Central memory CD8-positive, alpha-beta T cell (primary cell): ENCODE measurements around the gene UNC93B1.
A peak's percentile ranks its signal among the peaks of the same experiment; 100 is the strongest.

Experiments
- ATAC-seq: fragments of 150-1000 bp; cut with Tn5 transposase; replicated peaks from 2 replicates; pipeline ENCODE4 v1.10.0; 2022; ENCODE audit warnings: mild to moderate bottlenecking, moderate FRiP score, moderate number of reproducible peaks; ENCODE audit not compliant: poor library complexity, severe bottlenecking; ENCODE audit errors: extremely low read depth
- DNase-seq, 2 donors: peaks; one replicate each; pipeline ENCODE4 v3.0.0; 2021; ENCODE audit warnings: low spot score in 2 of 2
- H3K27ac Mint-ChIP-seq: one replicate; pipeline ENCODE4 v1.8.0; 2022; ENCODE audit warnings: low read depth, mild to moderate bottlenecking, moderate library complexity, mixed read lengths
- H3K27me3 Mint-ChIP-seq: one replicate; pipeline ENCODE4 v1.8.0; 2022; ENCODE audit warnings: mixed read lengths
- H3K36me3 Mint-ChIP-seq: one replicate; pipeline ENCODE4 v1.8.0; 2022; ENCODE audit warnings: mild to moderate bottlenecking, moderate library complexity, mixed read lengths; ENCODE audit not compliant: insufficient read depth
- H3K4me1 Mint-ChIP-seq: one replicate; pipeline ENCODE4 v1.8.0; 2022; ENCODE audit warnings: mixed read lengths
- H3K4me3 Mint-ChIP-seq: one replicate; pipeline ENCODE4 v1.8.0; 2022; ENCODE audit warnings: mild to moderate bottlenecking, moderate library complexity, mixed read lengths
- H3K9me3 Mint-ChIP-seq: one replicate; pipeline ENCODE4 v1.8.0; 2022; ENCODE audit warnings: mixed read lengths

UNC93B1 gene

GRCh38 chr11:68003846-68004550 is at the start of gene UNC93B1:
TSS of gene UNC93B1 (minus strand) at chr11:68004097. CDS start at chr11:68004043, 54 bp downstream.
- Mint-ChIP-seq H3K36me3 (peaks cover 10% of the 10 kb centered on the region), H3K4me3 (peak within 1 kb of the TSS; percentile 87), H3K27ac (peak within 1 kb of the TSS; percentile 59), H3K27me3 (no peaks in the 10 kb centered on the region), H3K9me3 (no peaks in the 10 kb centered on the region), H3K4me1 (peaks cover 20% of the 10 kb centered on the region)
- DNase-seq: peak; percentile 43 to 58
- peak; percentile 85 for ATAC-seq

GRCh38 chr11:68053117-68053516 is 49.2 kb upstream of the UNC93B1 start:
- no peak for DNase-seq
- no peaks in the 10 kb centered on the region for H3K9me3 Mint-ChIP-seq
- no peak overlapping the region for H3K4me3 Mint-ChIP-seq
- ATAC-seq: no peak
- no peaks in the 10 kb centered on the region for H3K4me1 Mint-ChIP-seq
- peaks cover 8% of the 10 kb centered on the region for H3K36me3 Mint-ChIP-seq
- peak overlapping the region; percentile 41 for H3K27ac Mint-ChIP-seq
- H3K27me3 Mint-ChIP-seq: no peaks in the 10 kb centered on the region

GRCh38 chr11:68052137-68052873 is 48.4 kb upstream of the UNC93B1 start:
- ATAC-seq (no peak), DNase-seq (no peak)
- no peaks in the 10 kb centered on the region for H3K9me3 Mint-ChIP-seq
- H3K4me3 Mint-ChIP-seq: no peak overlapping the region
- peak overlapping the region; percentile 41 for H3K27ac Mint-ChIP-seq
- peaks cover 11% of the 10 kb centered on the region for H3K36me3 Mint-ChIP-seq
- no peaks in the 10 kb centered on the region for H3K27me3 Mint-ChIP-seq
- H3K4me1 Mint-ChIP-seq: no peaks in the 10 kb centered on the region

GRCh38 chr11:68051191-68052136 is 47.6 kb upstream of the UNC93B1 start:
- Mint-ChIP-seq H3K27me3 (no peaks in the 10 kb centered on the region), H3K4me1 (no peaks in the 10 kb centered on the region), H3K36me3 (peaks cover 12% of the 10 kb centered on the region), H3K9me3 (no peaks in the 10 kb centered on the region), H3K27ac (peak overlapping the region; percentile 8), H3K4me3 (no peak overlapping the region)
- no peak for DNase-seq
- ATAC-seq: no peak

- Mint-ChIP-seq H3K36me3 (peaks cover 15% of the 10 kb centered on the region), H3K4me3 (no peak overlapping the region), H3K9me3 (no peaks in the 10 kb centered on the region), H3K27me3 (no peaks in the 10 kb centered on the region), H3K27ac (peak overlapping the region; percentile 8), H3K4me1 (no peaks in the 10 kb centered on the region)
- no peak for DNase-seq
- no peak for ATAC-seq
Observed at GRCh38 chr11:68050371-68050841, 46.5 kb upstream of the UNC93B1 start.

GRCh38 chr11:68049509-68050370 is 45.8 kb upstream of the UNC93B1 start:
- H3K4me3 Mint-ChIP-seq: no peak overlapping the region
- H3K9me3 Mint-ChIP-seq: no peaks in the 10 kb centered on the region
- H3K4me1 Mint-ChIP-seq: no peaks in the 10 kb centered on the region
- H3K27ac Mint-ChIP-seq: no peak overlapping the region
- ATAC-seq (no peak), DNase-seq (no peak)
- H3K27me3 Mint-ChIP-seq: no peaks in the 10 kb centered on the region
- H3K36me3 Mint-ChIP-seq: peaks cover 15% of the 10 kb centered on the region

GRCh38 chr11:68048681-68049508 is 45.0 kb upstream of the UNC93B1 start:
- Mint-ChIP-seq H3K4me3 (no peak overlapping the region), H3K36me3 (peaks cover 15% of the 10 kb centered on the region), H3K9me3 (no peaks in the 10 kb centered on the region), H3K27ac (no peak overlapping the region), H3K27me3 (no peaks in the 10 kb centered on the region), H3K4me1 (no peaks in the 10 kb centered on the region)
- DNase-seq: no peak
- ATAC-seq: no peak

GRCh38 chr11:68047437-68048290 is 43.8 kb upstream of the UNC93B1 start:
- Mint-ChIP-seq H3K4me3 (no peak overlapping the region), H3K9me3 (no peaks in the 10 kb centered on the region), H3K36me3 (peaks cover 13% of the 10 kb centered on the region), H3K4me1 (no peaks in the 10 kb centered on the region), H3K27ac (no peak overlapping the region), H3K27me3 (no peaks in the 10 kb centered on the region)
- DNase-seq (no peak), ATAC-seq (no peak)

- no peak overlapping the region for H3K27ac Mint-ChIP-seq
- H3K4me3 Mint-ChIP-seq: no peak overlapping the region
- peaks cover 16% of the 10 kb centered on the region for H3K36me3 Mint-ChIP-seq
- no peaks in the 10 kb centered on the region for H3K9me3 Mint-ChIP-seq
- no peak for DNase-seq
- ATAC-seq: no peak
- peaks cover 16% of the 10 kb centered on the region for H3K4me1 Mint-ChIP-seq
- H3K27me3 Mint-ChIP-seq: no peaks in the 10 kb centered on the region
Observed at GRCh38 chr11:68044898-68045351, 41.0 kb upstream of the UNC93B1 start.

GRCh38 chr11:68044145-68044813 is 40.4 kb upstream of the UNC93B1 start:
- Mint-ChIP-seq H3K27me3 (no peaks in the 10 kb centered on the region), H3K27ac (no peak overlapping the region)
- no peak for ATAC-seq

More at GRCh38 chr11:68044145-68044813, 40.4 kb upstream of the UNC93B1 start:
- DNase-seq: no peak
- H3K36me3 Mint-ChIP-seq: peaks cover 16% of the 10 kb centered on the region
- no peaks in the 10 kb centered on the region for H3K9me3 Mint-ChIP-seq
- H3K4me1 Mint-ChIP-seq: peaks cover 22% of the 10 kb centered on the region
- H3K4me3 Mint-ChIP-seq: peak overlapping the region; percentile 27
